GM12873 (cell line): ENCODE measurements around the gene DNAJC25.

Experiments used
- CTCF ChIP-seq: IDR thresholded peaks from 2 replicates; pipeline ENCODE4 v1.5.1; 2012; ENCODE audit warnings: low read depth, mild to moderate bottlenecking, moderate library complexity, low read length, control low read depth; ENCODE audit not compliant: insufficient read depth; ENCODE audit errors: missing control alignments

Gene DNAJC25

GRCh38 chr9:111599092-111599954 is 31.8 kb upstream of the DNAJC25 start, which contains the start of gene PTGR1:
Gene PTGR1, minus strand, starts transcription at chr9:111599647. Its CDS starts 2,225 bp downstream, at chr9:111597422.
- TF ChIP-seq CTCF = no peak

GRCh38 chr9:111599955-111600343 is 31.2 kb upstream of the DNAJC25 start:
- no peak for TF ChIP-seq CTCF

GRCh38 chr9:111601237-111602018 is 29.7 kb upstream of the DNAJC25 start:
- no peak for TF ChIP-seq CTCF

- TF ChIP-seq CTCF = no peak
These were observed 28.1 kb upstream of the DNAJC25 start for GRCh38 chr9:111603041-111603440.

GRCh38 chr9:111604054-111604615 is 27.0 kb upstream of the DNAJC25 start:
- no peak for TF ChIP-seq CTCF

GRCh38 chr9:111605041-111605559 is 26.0 kb upstream of the DNAJC25 start:
- TF ChIP-seq CTCF = no peak

GRCh38 chr9:111610149-111610548 is 21.0 kb upstream of the DNAJC25 start:
- TF ChIP-seq CTCF = no peak
